Measurements from ENCODE around the gene PPP5C.
"Not testable (repeated sequence)": the region's sequence is repeated elsewhere in the genome, so short reads cannot be mapped to it uniquely, and the experiment has no call there.

- not testable (repeated sequence) for TF ChIP-seq CTCF, POLR2A (IDR thresholded peaks at IDR 0.05)
Measured at GRCh38 chr19:46414899-46415298, 68.0 kb downstream of the PPP5C start.

Measured in heart left ventricle (tissue), 13 donors.